GM06990 (cell line): ENCODE data around the gene SLC4A1AP.

Experiments used
- DNase-seq: peaks from one replicate; pipeline ENCODE4 v3.0.0-alpha.2; 2011; ENCODE audit not compliant: insufficient read length; ENCODE audit errors: extremely low read depth
- H3K27me3 ChIP-seq: replicated peaks from 2 replicates; pipeline ENCODE4 v1.6.0; 2011; ENCODE audit warnings: low read length; ENCODE audit not compliant: control insufficient read depth, insufficient read depth
- H3K36me3 ChIP-seq: 2 replicates; pipeline ENCODE4 v1.5.1; 2011; ENCODE audit warnings: low read length; ENCODE audit not compliant: control insufficient read depth, insufficient read depth
- H3K4me3 ChIP-seq: replicated peaks from 2 replicates; pipeline ENCODE4 v1.5.1; 2011; ENCODE audit warnings: low read depth, mild to moderate bottlenecking, control low read depth, low read length
- CTCF ChIP-seq: IDR thresholded peaks from 2 replicates; pipeline ENCODE4 v1.5.1; 2011; ENCODE audit warnings: low read length, control low read depth, mild to moderate bottlenecking, inconsistent platforms; ENCODE audit not compliant: insufficient read depth, poor library complexity, severe bottlenecking

The SLC4A1AP gene

DNA sequence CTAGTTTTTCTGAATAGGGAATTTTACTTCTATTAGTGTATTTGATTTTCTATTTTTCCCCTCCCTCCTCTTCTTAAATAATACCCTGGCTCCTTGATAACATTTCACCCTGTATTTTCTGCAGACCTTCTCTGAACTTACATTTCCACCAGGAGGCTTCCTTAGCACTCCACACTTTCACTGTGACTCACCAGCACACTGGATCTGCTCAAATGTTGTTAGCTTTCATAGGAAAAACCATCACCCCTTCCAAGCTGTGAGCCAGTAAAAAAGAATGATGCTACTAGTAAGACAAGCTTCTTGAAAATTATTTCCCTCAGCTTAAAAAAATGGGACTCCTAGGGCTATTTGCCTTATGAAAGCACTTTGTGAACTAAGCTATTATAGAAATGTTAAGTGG is 16.4 kb upstream of the SLC4A1AP start:
- no peak for DNase-seq
- peaks cover 11% of the 10 kb centered on the region for H3K36me3 ChIP-seq
- H3K4me3 ChIP-seq: no peak overlapping the region
- H3K27me3 ChIP-seq: no peaks in the 10 kb centered on the region
- TF ChIP-seq CTCF: no peak

- H3K27me3 ChIP-seq: no peaks in the 10 kb centered on the region
- TF ChIP-seq CTCF: no peak
- DNase-seq: no peak
- H3K4me3 ChIP-seq: no peak overlapping the region
- H3K36me3 ChIP-seq: peaks cover 10% of the 10 kb centered on the region
These were observed 16.0 kb upstream of the SLC4A1AP start for GRCh38 chr2:27647737-27648136.

- Histone ChIP-seq H3K27me3 (no peaks in the 10 kb centered on the region), H3K4me3 (no peak overlapping the region), H3K36me3 (peaks cover 15% of the 10 kb centered on the region)
- no peak for DNase-seq
- TF ChIP-seq CTCF: no peak
These were observed 12.6 kb upstream of the SLC4A1AP start for GRCh38 chr2:27651056-27651455.

GRCh38 chr2:27652341-27652740 is 11.3 kb upstream of the SLC4A1AP start:
- Histone ChIP-seq H3K4me3 (no peak overlapping the region), H3K36me3 (peaks cover 18% of the 10 kb centered on the region), H3K27me3 (no peaks in the 10 kb centered on the region)
- DNase-seq: no peak
- TF ChIP-seq CTCF: no peak

DNA sequence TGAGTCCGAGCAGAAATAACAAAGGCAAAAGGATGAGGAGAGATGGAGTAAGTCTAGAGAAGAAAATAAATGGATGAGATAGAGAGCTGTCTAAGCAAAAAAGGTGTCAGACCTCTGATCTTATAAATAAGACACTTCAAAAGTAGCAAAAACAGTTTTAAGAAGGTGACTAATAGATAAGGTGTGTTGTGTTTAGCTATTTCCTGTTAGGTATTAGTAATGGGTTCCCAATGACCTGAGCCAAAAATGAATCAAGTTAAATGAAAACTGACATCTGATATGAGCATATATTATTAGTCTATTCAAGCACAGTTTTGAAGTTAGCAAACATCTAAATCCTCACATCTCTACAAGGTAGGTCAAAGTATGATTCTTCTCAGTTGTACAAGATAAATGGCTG is 10.9 kb upstream of the SLC4A1AP start:
- TF ChIP-seq CTCF: no peak
- Histone ChIP-seq H3K4me3 (no peak overlapping the region), H3K27me3 (no peaks in the 10 kb centered on the region), H3K36me3 (peaks cover 19% of the 10 kb centered on the region)
- no peak for DNase-seq

DNA sequence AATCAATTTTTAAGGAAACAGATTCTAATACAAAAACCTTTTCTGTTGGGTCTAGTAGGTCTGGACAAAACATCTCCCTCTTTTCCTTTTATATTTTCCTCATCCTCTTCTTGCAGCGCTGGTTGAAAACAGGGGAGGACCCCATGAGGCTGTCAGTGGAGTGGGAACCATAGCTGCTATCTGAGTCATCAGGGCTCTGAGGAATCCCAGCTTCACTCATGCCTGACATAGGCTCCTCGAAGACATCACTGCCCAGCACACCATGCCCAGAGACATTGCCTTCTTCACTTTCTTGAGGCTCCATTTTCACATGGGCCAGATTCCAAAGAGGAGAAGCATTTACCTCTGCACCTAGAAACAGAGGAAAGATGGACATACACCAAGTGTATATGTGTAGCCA is 10.3 kb upstream of the SLC4A1AP start:
- no peak for DNase-seq
- H3K36me3 ChIP-seq: peaks cover 19% of the 10 kb centered on the region
- TF ChIP-seq CTCF: no peak

More for the DNA sequence above, 10.3 kb upstream of the SLC4A1AP start:
- no peaks in the 10 kb centered on the region for H3K27me3 ChIP-seq
- H3K4me3 ChIP-seq: no peak overlapping the region
